Right cardiac atrium (tissue), 5 donors: ENCODE data around the gene FGF6. TPM values are rescaled to one million over a fixed set of nuclear protein-coding genes. Genes with fewer than 3 reads are reported as not detected.
"Not testable (repeated sequence)": the region's sequence is repeated elsewhere in the genome, so short reads cannot be mapped to it uniquely, and the experiment has no call there.

ENCODE experiments used
- ATAC-seq, 2 donors: fragments of 200-7000 bp; cut with Tn5 transposase; one replicate each; pipeline versions ENCODE4 v1.8.0 to v1.9.1; 2020; ENCODE audit warnings: moderate library complexity in 2 of 2, mild to moderate bottlenecking in 1 of 2
- DNase-seq, 3 donors: peaks; one replicate each; pipeline ENCODE4 v3.0.0-alpha.2; 2020
- H3K27ac ChIP-seq: one replicate; pipeline ENCODE4 v1.5.1; 2013; ENCODE audit warnings: mild to moderate bottlenecking, low read length, control low read depth, moderate library complexity
- H3K27me3 ChIP-seq: one replicate; pipeline ENCODE4 v1.6.1; 2013; ENCODE audit not compliant: control insufficient read depth, insufficient read depth
- H3K4me1 ChIP-seq: one replicate; pipeline ENCODE4 v1.6.1; 2013; ENCODE audit warnings: low read length; ENCODE audit not compliant: control insufficient read depth, insufficient read depth
- H3K4me3 ChIP-seq: one replicate; pipeline ENCODE4 v1.5.1; 2013; ENCODE audit warnings: low read length, control low read depth
- H3K9me3 ChIP-seq: one replicate; pipeline ENCODE4 v1.6.1; 2013; ENCODE audit warnings: low read length; ENCODE audit not compliant: control insufficient read depth
- WGBS: extraction: QIAGEN DNeasy Blood & Tissue Kit; methylation state at CpG from one replicate; pipeline ENCODE4 v1.1.7; 2013; 5-methylcytosine and 5-hydroxymethylcytosine counted together
- intact Hi-C, 4 donors: fragments of 100-400 bp; cut with DNase I; formaldehyde crosslinking; loops; one replicate each; pipeline versions ENCODE4 v1.11.0 to v1.14.0; 2022 to 2023
- polyA plus RNA-seq: library from polyadenylated mRNA; stranded (reverse); fragments of 200-250 nt; gene quantifications from one replicate; pipeline ENCODE4 v1.2.3, GENCODE V29; 2013
- total RNA-seq, 4 donors: library from RNA; stranded (reverse); fragmentation: NEBNext Ultra II Directional; extraction: Animal tissue kit (Norgen Biotek cat#: 25700); gene quantifications; one replicate each; pipeline ENCODE4 v1.2.1, GENCODE V29; 2021
- donor health status: healthy with polysubstance abuse.
- donor health status: DM: no; HTN: yes; CAD: no.
- donor health status: DM: no; HTN: no; CAD: no.
- donor health status: DM: no; HTN: yes; CAD: no; lungs with severe emphysema.
- donor health status: DM: yes; HTN: yes; CAD: no.

Gene FGF6
- total and polyA plus RNA-seq, 5 donors: not detected

- intact Hi-C loops: no loop called here
- H3K27me3 ChIP-seq: no peaks in the 10 kb centered on the region
- H3K27ac ChIP-seq: no peak overlapping the region
- H3K4me1 ChIP-seq: no peaks in the 10 kb centered on the region
- H3K9me3 ChIP-seq: no peaks in the 10 kb centered on the region
- ATAC-seq (no peak), DNase-seq (no peak)
- 62% methylated on average over 4 of the region's 4 CpGs for WGBS
- H3K4me3 ChIP-seq: no peak overlapping the region
Observed at GRCh38 chr12:4471256-4471655, 25.6 kb upstream of the FGF6 start.

- no peak for ATAC-seq
- Histone ChIP-seq H3K27me3 (no peaks in the 10 kb centered on the region), H3K9me3 (no peaks in the 10 kb centered on the region), H3K27ac (no peak overlapping the region), H3K4me1 (no peaks in the 10 kb centered on the region), H3K4me3 (no peak overlapping the region)
- DNase-seq: no peak
- intact Hi-C loops: no loop called here
Observed at GRCh38 chr12:4468994-4469393, 23.4 kb upstream of the FGF6 start.

GRCh38 chr12:4460761-4461160, 15.1 kb upstream of the FGF6 start:
- no peak overlapping the region for H3K4me3 ChIP-seq
- intact Hi-C loops: no loop called here
- no peak for ATAC-seq
- H3K4me1 ChIP-seq: no peaks in the 10 kb centered on the region
- no peak overlapping the region for H3K27ac ChIP-seq
- no peak for DNase-seq
- no peaks in the 10 kb centered on the region for H3K27me3 ChIP-seq
- 97% methylated on average over 4 of the region's 4 CpGs for WGBS
- no peaks in the 10 kb centered on the region for H3K9me3 ChIP-seq

GRCh38 chr12:4455849-4456248, 10.2 kb upstream of the FGF6 start:
- H3K4me1 ChIP-seq, DNase-seq, H3K27ac ChIP-seq, H3K9me3 ChIP-seq, H3K27me3 ChIP-seq, ATAC-seq, intact Hi-C loops, H3K4me3 ChIP-seq: not testable (repeated sequence)
- 91% methylated on average over 4 of the region's 4 CpGs for WGBS

- H3K4me3 ChIP-seq: no peak overlapping the region
- WGBS: 85% methylated on average over 4 of the region's 4 CpGs
- H3K27me3 ChIP-seq: no peaks in the 10 kb centered on the region
- no peak for ATAC-seq
- no peaks in the 10 kb centered on the region for H3K4me1 ChIP-seq
- no peak for DNase-seq
- no peak overlapping the region for H3K27ac ChIP-seq
- intact Hi-C loops: no loop called here
- no peaks in the 10 kb centered on the region for H3K9me3 ChIP-seq
Observed at GRCh38 chr12:4454315-4454860, 8.8 kb upstream of the FGF6 start.

- no peak overlapping the region for H3K27ac ChIP-seq
- no peaks in the 10 kb centered on the region for H3K9me3 ChIP-seq
- 82% methylated on average over 7 of the region's 7 CpGs for WGBS
- ATAC-seq (no peak), DNase-seq (no peak)
- H3K4me3 ChIP-seq: no peak overlapping the region
- intact Hi-C loops: no loop called here
- no peaks in the 10 kb centered on the region for H3K4me1 ChIP-seq
- H3K27me3 ChIP-seq: no peaks in the 10 kb centered on the region
Observed at GRCh38 chr12:4451694-4452093, 6.1 kb upstream of the FGF6 start.

GRCh38 chr12:4450551-4451112, 5.0 kb upstream of the FGF6 start:
- peak; percentile 34 to 57 for ATAC-seq
- Histone ChIP-seq H3K27me3 (no peaks in the 10 kb centered on the region), H3K9me3 (no peaks in the 10 kb centered on the region), H3K4me1 (no peaks in the 10 kb centered on the region), H3K4me3 (no peak overlapping the region), H3K27ac (no peak overlapping the region)
- 45% methylated on average over 9 of the region's 9 CpGs for WGBS
- intact Hi-C loops: no loop called here
- no peak for DNase-seq

GRCh38 chr12:4449851-4450221, 4.2 kb upstream of the FGF6 start:
- H3K27ac ChIP-seq: no peak overlapping the region
- no peaks in the 10 kb centered on the region for H3K9me3 ChIP-seq
- H3K4me3 ChIP-seq: no peak overlapping the region
- no peak for ATAC-seq
- H3K4me1 ChIP-seq: no peaks in the 10 kb centered on the region
- 66% methylated on average over 4 of the region's 4 CpGs for WGBS
- no peak for DNase-seq
- intact Hi-C loops: no loop called here
- H3K27me3 ChIP-seq: no peaks in the 10 kb centered on the region

GRCh38 chr12:4448943-4449850, 3.6 kb upstream of the FGF6 start:
- H3K4me3 ChIP-seq: no peak overlapping the region
- no peaks in the 10 kb centered on the region for H3K9me3 ChIP-seq
- H3K27me3 ChIP-seq: no peaks in the 10 kb centered on the region
- intact Hi-C loops: no loop called here
- DNase-seq (no peak), ATAC-seq (no peak)
- 88% methylated on average over 9 of the region's 9 CpGs for WGBS
- no peak overlapping the region for H3K27ac ChIP-seq
- H3K4me1 ChIP-seq: no peaks in the 10 kb centered on the region

- ATAC-seq (no peak), DNase-seq (no peak)
- Histone ChIP-seq H3K4me1 (no peaks in the 10 kb centered on the region), H3K4me3 (no peak overlapping the region), H3K9me3 (no peaks in the 10 kb centered on the region), H3K27ac (no peak overlapping the region), H3K27me3 (no peaks in the 10 kb centered on the region)
- intact Hi-C loops: no loop called here
- WGBS: 89% methylated on average over 6 of the region's 6 CpGs
Observed at GRCh38 chr12:4448371-4448940, 2.8 kb upstream of the FGF6 start.

- no peaks in the 10 kb centered on the region for H3K4me1 ChIP-seq
- ATAC-seq (no peak), DNase-seq (no peak)
- intact Hi-C loops: no loop called here
- 88% methylated on average over 3 of the region's 3 CpGs for WGBS
- H3K9me3 ChIP-seq: no peaks in the 10 kb centered on the region
- no peak overlapping the region for H3K4me3 ChIP-seq
- H3K27me3 ChIP-seq: no peaks in the 10 kb centered on the region
- H3K27ac ChIP-seq: no peak overlapping the region
Observed at GRCh38 chr12:4447151-4447550, 1.5 kb upstream of the FGF6 start.
